HFF-Myc (cell line): ENCODE data around the gene PDE6B.
A peak's percentile ranks its signal among the peaks of the same experiment; 100 is the strongest.

Experiments used
- DNase-seq: peaks from one replicate; pipeline ENCODE4 v3.0.0-alpha.2; 2011; ENCODE audit warnings: low read depth; ENCODE audit errors: extremely low read depth
- H3K4me3 ChIP-seq: replicated peaks from 2 replicates; pipeline ENCODE4 v1.5.1; 2011; ENCODE audit warnings: low read depth, mild to moderate bottlenecking, control low read depth, low read length
- TF ChIP-seq, protein P1 (sequence below): IDR thresholded peaks from 2 replicates; pipeline ENCODE4 v1.5.1; 2012; ENCODE audit warnings: mild to moderate bottlenecking, low read depth, low read length, control low read depth; ENCODE audit errors: missing control alignments

The PDE6B gene

DNA sequence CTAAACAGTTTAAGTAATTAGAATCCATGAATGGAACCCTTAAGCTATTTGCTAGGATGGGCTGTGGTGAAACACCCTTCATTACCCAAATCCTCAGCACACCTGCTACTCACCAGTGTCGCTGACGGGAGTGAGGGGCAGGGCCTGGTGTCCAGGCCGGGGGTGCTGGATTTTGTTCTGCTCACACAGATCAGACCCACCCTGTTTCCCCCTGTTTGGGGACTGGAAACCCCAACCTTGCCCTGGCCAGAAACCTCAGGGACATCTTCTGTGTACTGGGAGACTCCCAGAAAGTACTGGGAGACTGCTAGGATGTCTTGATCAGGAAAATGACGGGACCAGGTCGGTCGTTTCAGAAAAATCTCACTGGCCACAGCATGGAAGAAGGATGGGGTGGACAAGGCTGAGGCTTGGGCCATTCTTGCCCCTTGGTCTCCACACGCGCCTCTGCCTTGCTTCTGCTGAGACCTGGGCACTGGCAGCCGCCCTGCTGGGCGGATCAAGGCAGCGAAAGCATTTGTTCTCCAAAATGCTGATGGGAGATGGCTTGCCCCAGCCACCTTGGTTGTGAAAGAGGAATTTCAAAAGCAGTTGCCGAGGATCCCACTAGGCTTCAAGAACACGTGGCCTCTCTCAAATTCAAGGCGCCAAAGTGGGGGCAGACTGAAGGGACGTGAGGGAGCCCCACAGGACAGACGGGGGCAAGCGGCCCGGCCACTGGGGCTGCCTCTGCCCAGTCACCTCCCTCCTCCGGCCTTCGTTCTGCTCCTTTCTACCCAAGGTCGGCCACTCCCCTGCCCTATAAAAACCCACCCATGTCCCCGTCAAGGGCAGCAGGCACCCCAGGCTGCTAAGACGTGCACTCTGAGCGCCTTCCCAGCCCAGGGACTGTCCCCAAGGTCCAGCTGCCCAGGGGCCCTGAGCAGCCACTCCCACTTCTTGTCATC is 23.5 kb upstream of the PDE6B start:
- no peak for DNase-seq
- no peak overlapping the region for H3K4me3 ChIP-seq
- TF ChIP-seq, protein P1, sequence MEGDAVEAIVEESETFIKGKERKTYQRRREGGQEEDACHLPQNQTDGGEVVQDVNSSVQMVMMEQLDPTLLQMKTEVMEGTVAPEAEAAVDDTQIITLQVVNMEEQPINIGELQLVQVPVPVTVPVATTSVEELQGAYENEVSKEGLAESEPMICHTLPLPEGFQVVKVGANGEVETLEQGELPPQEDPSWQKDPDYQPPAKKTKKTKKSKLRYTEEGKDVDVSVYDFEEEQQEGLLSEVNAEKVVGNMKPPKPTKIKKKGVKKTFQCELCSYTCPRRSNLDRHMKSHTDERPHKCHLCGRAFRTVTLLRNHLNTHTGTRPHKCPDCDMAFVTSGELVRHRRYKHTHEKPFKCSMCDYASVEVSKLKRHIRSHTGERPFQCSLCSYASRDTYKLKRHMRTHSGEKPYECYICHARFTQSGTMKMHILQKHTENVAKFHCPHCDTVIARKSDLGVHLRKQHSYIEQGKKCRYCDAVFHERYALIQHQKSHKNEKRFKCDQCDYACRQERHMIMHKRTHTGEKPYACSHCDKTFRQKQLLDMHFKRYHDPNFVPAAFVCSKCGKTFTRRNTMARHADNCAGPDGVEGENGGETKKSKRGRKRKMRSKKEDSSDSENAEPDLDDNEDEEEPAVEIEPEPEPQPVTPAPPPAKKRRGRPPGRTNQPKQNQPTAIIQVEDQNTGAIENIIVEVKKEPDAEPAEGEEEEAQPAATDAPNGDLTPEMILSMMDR: no peak

DNA sequence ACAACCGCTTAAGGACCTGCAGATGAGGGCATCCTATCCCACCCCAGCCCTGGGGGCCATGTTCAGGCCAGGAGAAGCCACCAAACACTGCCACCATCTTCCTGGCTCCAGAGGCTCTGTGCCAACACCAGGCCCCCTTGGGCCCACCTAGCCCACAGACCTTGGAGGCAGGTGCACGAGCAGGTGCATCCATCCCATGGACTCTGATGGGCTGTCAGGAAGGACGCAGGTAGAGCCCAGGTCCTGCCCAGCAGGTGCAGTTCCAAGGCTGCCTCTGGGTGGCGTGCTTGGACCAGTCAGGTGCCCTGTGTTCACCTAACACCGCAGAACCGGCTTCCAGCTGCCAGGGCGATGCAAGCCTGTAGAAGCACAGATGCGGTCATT is 22.8 kb upstream of the PDE6B start:
- H3K4me3 ChIP-seq: no peak overlapping the region
- TF ChIP-seq, protein P1: peak; percentile 33
- DNase-seq: no peak

DNA sequence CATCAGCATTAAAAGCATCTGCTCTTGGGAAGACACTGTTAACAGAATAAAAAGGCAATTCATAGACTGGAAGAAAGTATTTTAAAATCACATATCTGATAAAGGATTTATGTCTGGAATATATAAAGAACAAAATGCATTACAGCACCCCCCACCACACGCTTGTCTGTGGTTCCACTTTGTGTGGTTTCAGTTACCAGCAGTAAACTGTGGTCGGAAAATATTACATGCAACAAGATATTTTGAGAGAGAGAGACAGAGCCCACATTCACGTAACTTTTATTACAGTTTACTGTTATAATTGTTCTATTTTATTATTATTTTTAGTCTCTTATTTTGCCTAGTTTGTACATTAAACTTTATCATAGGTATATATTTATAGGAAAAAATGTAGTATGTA is 21.2 kb upstream of the PDE6B start:
- TF ChIP-seq, protein P1: no peak
- DNase-seq: no peak
- no peak overlapping the region for H3K4me3 ChIP-seq

DNA sequence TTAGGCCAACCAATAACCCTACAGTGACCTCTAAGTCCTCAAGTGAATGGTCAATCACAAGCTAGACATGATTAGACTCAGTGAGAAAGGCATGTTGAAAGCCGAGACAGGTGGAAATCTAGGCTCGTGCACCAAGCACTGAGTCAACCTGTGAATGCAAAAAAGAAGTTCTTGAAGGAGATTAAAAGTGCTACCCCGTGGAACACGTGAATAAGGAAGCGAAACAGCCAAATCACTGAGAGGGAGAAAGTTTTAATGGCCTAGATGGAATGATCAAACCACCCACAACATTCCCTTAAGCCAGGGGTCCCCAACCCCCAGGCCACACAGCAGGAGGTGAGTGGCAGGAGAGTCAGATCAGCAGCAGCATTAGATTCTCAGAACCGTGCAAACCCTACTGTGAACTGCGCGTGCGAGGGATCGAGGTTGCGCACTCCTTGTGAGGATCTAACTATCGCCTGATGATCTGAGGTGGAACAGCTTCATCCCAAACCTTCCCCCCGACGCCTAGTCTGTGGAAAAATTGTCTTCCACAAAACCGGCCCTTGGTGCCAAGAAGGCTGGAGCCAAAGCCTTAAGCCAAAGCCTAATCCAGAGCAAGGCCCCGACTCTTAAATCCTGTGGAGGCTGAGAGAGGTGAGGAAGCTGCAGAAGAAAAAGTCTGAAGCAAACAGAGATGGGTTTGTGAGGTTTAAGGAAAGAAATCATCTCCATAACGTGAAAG is 19.5 kb upstream of the PDE6B start:
- TF ChIP-seq, protein P1: no peak

DNA sequence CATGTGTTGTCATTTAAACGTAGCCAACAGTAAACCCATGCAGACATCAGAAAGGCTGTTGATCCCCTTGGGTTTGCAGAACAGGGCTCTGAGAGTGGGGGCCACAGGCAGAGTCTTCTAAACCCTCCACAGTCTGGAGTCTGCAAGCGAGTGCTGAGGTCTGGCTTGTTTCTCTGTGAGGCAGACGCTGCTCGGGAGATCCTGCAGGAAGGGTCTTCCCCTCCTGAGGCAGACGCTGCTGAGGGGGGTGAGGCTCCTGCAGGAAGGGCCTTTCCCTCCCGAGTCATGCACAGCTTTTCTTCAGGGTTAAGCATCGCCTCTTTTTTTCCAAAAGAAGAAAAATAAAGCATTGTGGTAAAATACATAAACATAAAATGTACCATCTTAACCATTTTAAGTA is 17.1 kb upstream of the PDE6B start:
- TF ChIP-seq, protein P1: no peak
- H3K4me3 ChIP-seq: no peak overlapping the region
- no peak for DNase-seq

More for the DNA sequence above, 19.5 kb upstream of the PDE6B start:
- H3K4me3 ChIP-seq: no peak overlapping the region
- no peak for DNase-seq

DNA sequence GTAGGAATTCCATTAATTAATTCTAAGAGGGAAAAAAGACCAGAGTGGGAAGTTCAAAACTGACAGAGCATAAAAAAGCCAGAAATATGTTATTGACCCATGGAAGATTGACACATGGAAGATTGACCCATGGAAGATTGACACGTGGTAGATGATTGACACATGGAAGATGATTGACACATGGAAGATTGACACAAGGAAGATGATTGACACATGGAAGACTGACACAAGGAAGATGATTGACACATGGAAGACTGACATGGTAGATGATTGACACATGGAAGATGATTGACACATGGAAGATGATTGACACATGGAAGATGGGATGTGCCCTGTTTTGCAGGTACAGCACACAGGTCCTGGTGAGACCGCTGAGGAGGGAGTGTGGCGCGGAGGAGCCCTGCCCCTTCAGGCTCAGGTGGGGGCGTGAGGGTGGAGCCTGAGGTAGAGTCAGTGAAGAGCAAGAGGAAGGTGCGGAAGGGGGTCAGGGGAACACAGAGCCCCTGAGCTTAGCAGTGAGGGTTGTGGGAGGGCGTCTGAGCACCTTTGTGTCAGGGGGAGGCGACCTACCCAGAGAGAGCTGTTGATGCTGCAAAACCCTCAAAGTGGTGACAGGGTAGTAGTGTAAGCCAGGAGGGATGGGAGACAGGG is 15.8 kb upstream of the PDE6B start:
- no peak for DNase-seq
- TF ChIP-seq, protein P1: no peak
- no peak overlapping the region for H3K4me3 ChIP-seq
